ENCODE data around the gene ALDH18A1.

Gene ALDH18A1

GRCh38 chr10:95574649-95575365 is 81.7 kb downstream of the ALDH18A1 start:
- no peak for DNase-seq

- no peak for DNase-seq
Measured at GRCh38 chr10:95573964-95574604, 82.4 kb downstream of the ALDH18A1 start.

GRCh38 chr10:95573527-95573926 is 83.0 kb downstream of the ALDH18A1 start:
- no peak for DNase-seq

- DNase-seq, result no peak
Measured at GRCh38 chr10:95572131-95572820, 84.2 kb downstream of the ALDH18A1 start.

- DNase-seq, result no peak
Measured at GRCh38 chr10:95571390-95571789, 85.1 kb downstream of the ALDH18A1 start.

GRCh38 chr10:95569368-95569767 is 87.1 kb downstream of the ALDH18A1 start:
- DNase-seq, result no peak

GRCh38 chr10:95567903-95568630 is 88.4 kb downstream of the ALDH18A1 start:
- no peak for DNase-seq

- no peak for DNase-seq
Measured at GRCh38 chr10:95566136-95566535, 90.4 kb downstream of the ALDH18A1 start.

- no peak for DNase-seq
Measured at GRCh38 chr10:95565336-95565735, 91.2 kb downstream of the ALDH18A1 start.

- DNase-seq, result no peak
Measured at GRCh38 chr10:95564291-95564690, 92.2 kb downstream of the ALDH18A1 start.

GRCh38 chr10:95562341-95562965 is 94.1 kb downstream of the ALDH18A1 start:
- no peak for DNase-seq

- no peak for DNase-seq
Measured at GRCh38 chr10:95561864-95562177, 94.7 kb downstream of the ALDH18A1 start.

GRCh38 chr10:95561177-95561863 is 95.2 kb downstream of the ALDH18A1 start, which contains the start of gene SORBS1:
Gene SORBS1, minus strand, starts transcription at chr10:95561371. Its CDS starts 120,236 bp downstream, at chr10:95441135.
- DNase-seq, result peak; percentile 80

- DNase-seq, result peak; percentile 41
Measured at GRCh38 chr10:95560278-95561176, 96.0 kb downstream of the ALDH18A1 start.

GRCh38 chr10:95559896-95560277 is 96.6 kb downstream of the ALDH18A1 start:
- no peak for DNase-seq

GRCh38 chr10:95559471-95559870 is 97.0 kb downstream of the ALDH18A1 start:
- no peak for DNase-seq

- no peak for DNase-seq
Measured at GRCh38 chr10:95558593-95559320, 97.8 kb downstream of the ALDH18A1 start.

GRCh38 chr10:95556994-95557767 is 99.3 kb downstream of the ALDH18A1 start:
- DNase-seq, result no peak

Measured in activated CD8-positive, alpha-beta memory T cell treated with anti-CD3 and anti-CD28 coated beads, Interleukin-2, amount 50 U/mL, for 4 hours (primary cell).